Measurements from ENCODE around the gene TSHB. TPM values are rescaled to one million over a fixed set of nuclear protein-coding genes. Genes with fewer than 3 reads are reported as not detected.

Gene TSHB
- total and polyA plus RNA-seq, 2 donors, result 0.11 TPM; not detected in 1

DNA sequence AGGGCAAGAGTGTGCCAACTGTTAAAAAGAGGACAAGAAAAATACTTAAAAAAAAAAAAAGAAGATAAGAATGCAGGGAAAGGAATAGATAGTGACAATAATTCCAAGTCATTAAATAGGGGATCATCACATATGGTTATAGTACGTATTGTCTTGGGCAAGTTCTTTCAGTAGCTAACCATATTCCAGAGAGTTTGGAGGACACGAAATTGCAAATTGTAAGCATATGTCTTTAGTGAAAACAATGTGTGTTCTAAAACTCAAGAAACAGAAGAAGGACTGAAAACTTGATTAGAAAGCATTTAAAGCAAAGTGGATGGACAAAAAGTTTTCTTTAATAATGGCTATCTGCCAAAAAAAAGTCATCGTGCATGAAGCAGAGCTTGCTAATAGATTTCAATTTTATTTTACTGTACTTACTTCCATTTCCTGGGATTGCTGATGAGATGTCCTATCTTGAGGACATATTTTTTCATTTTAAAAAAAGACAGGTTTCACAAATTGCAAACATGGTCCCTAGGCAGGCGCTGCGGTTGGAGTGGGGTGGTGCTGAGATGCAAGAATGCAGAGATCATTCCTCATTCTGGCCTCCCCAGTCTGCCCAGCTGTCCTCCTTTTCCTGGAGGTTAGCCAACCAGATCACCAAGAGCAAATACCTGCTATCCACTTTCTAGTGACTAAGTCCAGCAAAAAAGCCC lies 47.8 kb downstream of the TSHB start:
- DNase-seq (ENCODE audit: low read depth in 6 of 9, low spot score in 9 of 9), result no peak
- Histone ChIP-seq H3K36me3 (ENCODE audit: control insufficient read depth in 2 of 2, insufficient read depth in 2 of 2, low read length in 1 of 2) (no peaks in the 10 kb centered on the region), H3K4me3 (ENCODE audit: low read length in 2 of 2) (no peak overlapping the region), H3K27me3 (ENCODE audit: control insufficient read depth in 2 of 2, insufficient read depth in 1 of 2, low read length in 1 of 2) (no peaks in the 10 kb centered on the region), H3K27ac (ENCODE audit: low read depth in 1 of 2, low read length in 1 of 2) (no peak overlapping the region), H3K9me3 (ENCODE audit: control insufficient read depth in 2 of 2, insufficient read depth in 1 of 2, low read length in 1 of 2) (peaks cover 0 to 1% of the 10 kb centered on the region in 2 donors), H3K4me1 (ENCODE audit: control insufficient read depth in 2 of 2, insufficient read depth in 2 of 2, low read length in 2 of 2) (peaks cover 0 to 4% of the 10 kb centered on the region in 2 donors)
- WGBS, result 98% methylated on average over 5 of the region's 5 CpGs

- no peaks in the 10 kb centered on the region for H3K36me3 ChIP-seq (ENCODE audit: control insufficient read depth in 2 of 2, insufficient read depth in 2 of 2, low read length in 1 of 2)
- peaks cover 0 to 1% of the 10 kb centered on the region in 2 donors for H3K9me3 ChIP-seq (ENCODE audit: control insufficient read depth in 2 of 2, insufficient read depth in 1 of 2, low read length in 1 of 2)
- H3K27ac ChIP-seq (ENCODE audit: low read depth in 1 of 2, low read length in 1 of 2), result no peak overlapping the region
- H3K27me3 ChIP-seq (ENCODE audit: control insufficient read depth in 2 of 2, insufficient read depth in 1 of 2, low read length in 1 of 2), result no peaks in the 10 kb centered on the region
- DNase-seq (ENCODE audit: low read depth in 6 of 9, low spot score in 9 of 9), result no peak
- no peak overlapping the region for H3K4me3 ChIP-seq (ENCODE audit: low read length in 2 of 2)
- WGBS, result 100% methylated on average over 1 of the region's 1 CpG
- H3K4me1 ChIP-seq (ENCODE audit: control insufficient read depth in 2 of 2, insufficient read depth in 2 of 2, low read length in 2 of 2), result peaks cover 0 to 1% of the 10 kb centered on the region in 2 donors
These were observed 48.3 kb downstream of the TSHB start for GRCh38 chr1:115077984-115078330.

GRCh38 chr1:115078708-115079107 lies 49.1 kb downstream of the TSHB start:
- Histone ChIP-seq H3K36me3 (ENCODE audit: control insufficient read depth in 2 of 2, insufficient read depth in 2 of 2, low read length in 1 of 2) (no peaks in the 10 kb centered on the region), H3K27me3 (ENCODE audit: control insufficient read depth in 2 of 2, insufficient read depth in 1 of 2, low read length in 1 of 2) (no peaks in the 10 kb centered on the region), H3K4me1 (ENCODE audit: control insufficient read depth in 2 of 2, insufficient read depth in 2 of 2, low read length in 2 of 2) (no peaks in the 10 kb centered on the region), H3K4me3 (ENCODE audit: low read length in 2 of 2) (no peak overlapping the region), H3K9me3 (ENCODE audit: control insufficient read depth in 2 of 2, insufficient read depth in 1 of 2, low read length in 1 of 2) (peaks cover 0 to 1% of the 10 kb centered on the region in 2 donors), H3K27ac (ENCODE audit: low read depth in 1 of 2, low read length in 1 of 2) (no peak overlapping the region)
- WGBS, result 98% methylated on average over 4 of the region's 4 CpGs
- DNase-seq (ENCODE audit: low read depth in 6 of 9, low spot score in 9 of 9), result no peak

- peaks cover 0 to 1% of the 10 kb centered on the region in 2 donors for H3K9me3 ChIP-seq (ENCODE audit: control insufficient read depth in 2 of 2, insufficient read depth in 1 of 2, low read length in 1 of 2)
These were observed 53.3 kb downstream of the TSHB start for GRCh38 chr1:115082949-115083348.

More at GRCh38 chr1:115082949-115083348, 53.3 kb downstream of the TSHB start:
- Histone ChIP-seq H3K27me3 (ENCODE audit: control insufficient read depth in 2 of 2, insufficient read depth in 1 of 2, low read length in 1 of 2) (no peaks in the 10 kb centered on the region), H3K4me1 (ENCODE audit: control insufficient read depth in 2 of 2, insufficient read depth in 2 of 2, low read length in 2 of 2) (peaks cover 3 to 13% of the 10 kb centered on the region in 2 donors), H3K36me3 (ENCODE audit: control insufficient read depth in 2 of 2, insufficient read depth in 2 of 2, low read length in 1 of 2) (no peaks in the 10 kb centered on the region), H3K4me3 (ENCODE audit: low read length in 2 of 2) (no peak overlapping the region), H3K27ac (ENCODE audit: low read depth in 1 of 2, low read length in 1 of 2) (no peak overlapping the region)
- DNase-seq (ENCODE audit: low read depth in 6 of 9, low spot score in 9 of 9), result no peak
- WGBS, result 85% methylated on average over 6 of the region's 6 CpGs

Other genes with a start within 250 kb of the TSHB start
- gene SIKE1, start 249.1 kb upstream of the TSHB start, total RNA-seq, result 45.6 TPM
- gene SIKE1, start 249.1 kb upstream of the TSHB start, polyA plus RNA-seq, result 26.6 TPM
- gene SYCP1, start 175.0 kb upstream of the TSHB start, total RNA-seq, result 0.05 TPM
- 0.07 TPM for gene SYCP1, start 175.0 kb upstream of the TSHB start, polyA plus RNA-seq
- 4.5 TPM for gene TSPAN2, start 59.7 kb downstream of the TSHB start, total RNA-seq
- 3.2 TPM for gene TSPAN2, start 59.7 kb downstream of the TSHB start, polyA plus RNA-seq